ENCODE data around the gene GNG13.
"Not testable (repeated sequence)": the region's sequence is repeated elsewhere in the genome, so short reads cannot be mapped to it uniquely, and the experiment has no call there.

GNG13 gene, protein sequence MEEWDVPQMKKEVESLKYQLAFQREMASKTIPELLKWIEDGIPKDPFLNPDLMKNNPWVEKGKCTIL

DNA sequence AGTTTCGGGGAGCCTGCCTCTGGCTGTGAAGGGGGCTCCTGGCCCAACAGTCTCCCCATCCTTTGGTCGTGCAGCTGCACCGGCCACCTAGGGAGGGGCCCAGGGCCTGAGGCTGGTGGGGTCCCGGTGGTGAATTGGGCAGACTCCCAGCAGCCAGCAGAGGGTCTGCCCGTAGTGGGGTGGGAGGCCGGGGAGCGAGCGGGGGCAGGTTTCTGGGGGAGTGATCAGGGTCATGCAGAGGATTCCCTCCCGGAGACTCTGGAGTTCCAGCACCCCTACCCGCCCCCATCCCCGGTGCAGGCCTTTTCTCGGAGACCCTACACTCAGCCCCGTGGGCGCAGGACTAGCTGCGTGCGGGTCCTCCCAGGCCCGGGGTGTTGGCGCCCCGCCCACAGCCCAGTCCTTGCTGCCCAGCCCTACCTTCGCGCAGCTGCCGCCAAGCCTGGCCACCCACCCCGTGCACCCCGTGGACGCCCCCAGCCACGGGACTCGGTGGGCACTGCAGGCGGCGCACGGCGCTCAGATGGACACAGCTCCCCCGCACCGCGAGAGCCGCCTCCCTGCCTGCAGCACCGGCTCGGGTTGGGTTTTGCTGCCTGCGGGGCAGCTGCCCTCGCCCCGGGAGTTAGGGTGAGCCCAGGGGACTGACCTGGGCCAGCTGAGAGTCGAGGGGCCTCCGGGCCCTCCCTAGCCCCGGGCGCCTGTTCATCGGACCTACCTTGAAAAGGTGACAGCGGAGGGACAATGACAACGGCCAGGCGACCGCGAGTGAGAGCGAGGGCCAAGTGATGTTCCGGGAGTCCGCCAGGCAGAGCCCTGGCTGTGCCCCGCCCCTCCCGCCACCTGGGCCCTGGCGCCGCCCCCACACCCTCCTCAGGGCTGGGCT lies at the start of gene GNG13:
Gene GNG13 (minus strand): TSS at position 787 of the 886 bp plus-strand sequence. CDS start 1,657 bp downstream, outside the sequence.
- no peak for DNase-seq

DNA sequence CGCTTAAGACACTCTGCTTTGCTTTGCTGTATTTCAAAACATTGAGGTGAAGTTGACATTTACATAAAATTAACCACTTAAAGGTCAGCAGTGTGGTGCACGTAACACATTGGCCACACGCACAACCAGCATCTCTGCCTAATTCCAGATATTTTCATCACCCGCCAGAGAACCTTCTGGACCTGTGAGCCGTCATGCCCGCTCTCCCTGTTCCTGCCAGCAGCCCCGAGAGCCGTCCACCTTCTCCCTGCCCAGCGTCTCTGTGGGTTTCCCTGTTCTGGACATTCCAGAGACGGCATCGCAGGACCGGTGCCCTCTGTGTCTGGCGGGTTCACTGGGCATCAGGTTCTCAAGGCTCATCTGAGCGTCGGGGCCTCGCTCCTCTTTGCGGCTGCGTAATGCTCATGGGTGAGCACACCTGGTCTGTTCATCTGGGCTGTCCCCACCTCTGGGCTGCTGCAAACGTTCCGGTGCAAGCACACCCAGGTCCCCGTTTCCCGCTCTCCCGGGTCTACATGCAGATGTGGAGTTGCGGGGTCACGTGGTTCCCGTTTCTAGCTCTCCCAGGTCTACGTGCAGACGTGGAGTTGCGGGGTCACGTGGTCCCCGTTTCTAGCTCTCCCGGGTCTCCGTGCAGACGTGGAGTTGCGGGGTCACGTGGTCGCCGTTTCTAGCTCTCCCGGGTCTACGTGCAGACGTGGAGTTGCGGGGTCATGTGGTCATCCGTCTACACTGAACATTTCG lies 48.1 kb upstream of the GNG13 start:
- no peak for DNase-seq

DNA sequence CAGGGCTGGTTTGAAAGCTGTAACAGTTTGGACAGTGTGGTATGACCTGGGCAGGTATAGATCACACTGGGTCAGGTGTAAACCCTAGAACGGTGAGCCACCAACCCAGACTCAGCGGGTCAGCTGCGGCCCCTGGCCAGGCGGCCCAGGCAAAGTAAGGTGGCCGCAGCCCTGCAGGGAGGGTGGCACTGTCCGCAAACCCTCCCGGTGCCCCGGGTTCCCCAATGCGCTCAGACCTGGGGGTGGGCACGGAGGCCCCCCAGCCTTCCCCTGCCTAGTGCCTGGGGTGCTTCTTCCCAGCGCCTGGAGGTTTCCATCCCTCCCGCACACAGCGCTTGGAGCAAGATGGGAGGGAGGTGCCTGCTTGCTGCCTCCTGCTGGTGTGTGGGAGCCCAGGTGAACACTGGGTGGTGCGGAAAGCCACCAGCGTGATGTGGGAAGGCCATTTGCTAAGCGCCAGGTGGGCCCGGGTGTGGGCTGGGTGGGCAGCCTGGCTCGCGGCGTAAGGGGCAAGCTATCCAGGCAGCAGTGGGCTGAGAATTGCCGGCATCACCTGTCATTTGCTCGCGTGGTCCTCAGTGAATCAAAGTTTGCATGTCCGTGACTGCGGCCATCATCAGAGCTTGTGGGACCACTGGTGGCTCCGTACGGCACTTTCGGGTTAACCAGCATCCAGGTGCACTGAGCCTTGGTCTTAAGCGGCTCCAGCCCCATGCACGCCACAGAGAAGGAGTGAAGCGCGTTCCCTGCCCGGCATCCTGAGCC lies 47.3 kb upstream of the GNG13 start:
- DNase-seq, result no peak

DNA sequence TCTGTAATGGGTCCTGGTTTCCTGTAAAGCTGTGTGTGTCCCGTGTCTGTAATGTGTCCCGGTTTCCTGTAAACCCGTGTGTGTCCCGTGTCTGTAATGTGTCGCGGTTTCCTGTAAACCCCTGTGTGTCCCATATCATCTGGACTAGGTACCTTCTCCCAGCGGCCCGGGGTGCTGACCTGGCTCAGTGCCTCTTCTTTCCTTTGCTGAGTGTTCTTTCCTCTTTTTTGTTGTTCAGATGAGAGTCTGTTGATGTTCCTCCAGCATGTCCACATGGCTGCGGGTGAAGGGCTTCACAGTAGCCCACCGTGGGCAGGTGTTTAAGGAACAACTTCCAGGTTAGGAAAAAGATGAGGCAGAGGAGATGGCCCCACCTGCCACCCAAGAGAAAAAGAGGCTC lies 46.6 kb upstream of the GNG13 start:
- DNase-seq, result no peak

DNA sequence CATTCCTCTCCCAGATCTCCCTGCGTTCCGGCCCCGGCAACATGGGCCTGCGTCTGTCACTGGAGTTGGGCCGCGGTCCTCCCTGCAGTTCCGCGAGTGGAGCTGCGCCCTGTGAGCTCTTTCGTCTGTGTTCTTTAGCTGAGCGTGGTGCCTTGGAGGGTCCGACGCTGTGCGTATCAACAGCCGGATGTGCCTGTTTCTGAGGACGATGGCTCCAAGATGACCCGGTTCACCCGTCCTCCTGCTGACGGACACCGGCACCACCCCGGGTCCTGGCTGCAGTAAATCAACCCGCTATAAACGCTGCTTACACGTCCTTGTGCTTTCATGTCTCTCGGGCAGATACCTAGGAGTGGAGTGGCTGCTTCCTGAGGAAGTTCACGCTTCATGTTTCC lies 44.8 kb upstream of the GNG13 start:
- DNase-seq, result no peak

DNA sequence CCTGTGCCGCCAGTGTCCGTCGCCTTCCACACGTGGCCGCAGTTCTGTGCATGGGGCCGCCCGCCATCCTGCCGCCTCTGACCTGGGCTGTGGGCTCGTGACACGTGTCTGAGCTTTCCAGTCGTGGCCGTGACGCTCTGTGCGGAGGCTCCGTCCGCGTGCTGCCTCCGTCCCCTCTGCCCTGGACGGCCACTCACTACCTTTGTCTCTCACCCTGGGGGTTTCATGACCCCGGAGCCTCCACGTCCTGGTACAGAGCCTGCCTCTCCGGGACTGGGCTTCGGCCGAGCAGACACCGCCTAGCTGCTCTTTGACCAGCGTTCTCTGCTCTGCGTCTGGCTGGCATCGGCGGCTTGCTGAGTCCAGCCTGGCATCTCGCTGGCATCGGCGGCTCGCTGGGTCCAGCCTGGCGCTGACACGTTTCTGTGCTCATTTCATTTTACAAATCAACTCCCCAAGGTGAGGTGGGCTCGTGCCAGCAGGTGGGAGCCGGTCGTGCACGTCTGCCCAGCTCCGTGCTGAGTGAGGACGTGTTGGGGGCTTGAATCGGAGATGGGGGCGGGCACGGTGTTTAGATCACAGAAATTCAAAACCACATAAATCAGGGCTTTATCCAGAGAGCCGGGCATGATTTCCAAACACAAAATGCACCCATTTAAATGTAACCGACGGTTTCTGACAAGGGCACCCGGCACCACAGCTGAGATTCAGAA lies 44.3 kb upstream of the GNG13 start:
- DNase-seq, result no peak

DNA sequence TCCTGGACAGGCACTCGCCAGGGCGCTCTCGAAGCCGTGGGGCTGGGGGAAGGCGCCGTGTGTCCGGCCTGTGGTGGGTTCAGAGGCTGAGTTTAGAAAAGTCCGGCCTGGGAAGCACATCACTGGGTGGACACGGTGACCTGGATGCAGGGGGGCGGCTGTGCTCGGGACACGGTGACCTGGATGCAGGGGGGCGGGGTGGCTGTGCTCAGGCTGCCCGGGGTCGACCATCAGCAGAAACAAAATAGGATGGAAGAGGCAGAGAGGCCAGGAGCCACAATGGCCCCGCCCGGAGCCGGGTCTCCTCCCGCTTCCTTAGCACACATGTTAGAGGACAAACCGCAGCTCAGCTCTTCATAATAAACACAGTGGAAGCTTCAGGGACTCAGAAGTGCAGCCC lies 43.2 kb upstream of the GNG13 start:
- DNase-seq, result no peak

DNA sequence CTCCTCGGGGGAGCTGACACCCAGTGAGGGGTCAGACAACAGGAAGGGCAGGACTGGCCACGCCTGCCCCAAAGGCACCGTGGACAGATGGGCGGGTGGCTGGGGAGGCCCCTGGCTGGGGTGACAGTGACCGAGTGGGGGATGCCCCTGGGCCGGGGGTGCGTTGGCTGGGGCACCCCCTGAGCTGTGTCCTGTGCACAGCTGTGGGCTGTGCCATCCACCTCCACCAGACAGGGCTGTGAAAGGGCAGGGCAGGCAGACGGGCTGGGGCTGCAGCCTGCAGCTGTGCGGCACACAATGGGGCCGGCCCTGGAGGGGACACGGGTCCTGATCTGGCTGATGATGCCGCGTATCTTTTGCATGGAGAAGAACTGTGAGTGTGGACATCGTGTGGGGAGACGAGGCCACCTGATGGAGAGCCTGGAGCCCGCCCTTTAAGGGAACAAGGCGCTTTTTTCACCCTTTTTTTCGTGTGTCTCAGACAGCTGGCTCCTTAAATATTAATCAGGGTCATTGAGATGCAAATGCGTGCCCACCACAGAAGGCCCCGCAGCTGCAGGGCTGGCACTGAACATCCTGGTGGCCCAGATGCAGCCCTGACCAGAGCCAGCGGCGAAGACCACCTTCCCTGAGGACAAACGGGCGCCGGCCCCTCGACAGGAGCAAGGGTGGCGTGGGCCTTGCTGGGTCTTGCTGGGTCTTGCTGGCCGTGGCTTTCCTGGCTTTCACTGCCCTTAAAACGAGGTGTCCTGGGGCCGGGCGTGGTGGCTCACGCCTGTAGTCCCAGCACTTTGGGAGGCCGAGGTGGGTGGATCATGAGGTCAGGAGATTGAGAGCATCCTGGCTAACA lies 42.4 kb upstream of the GNG13 start:
- no peak for DNase-seq

DNA sequence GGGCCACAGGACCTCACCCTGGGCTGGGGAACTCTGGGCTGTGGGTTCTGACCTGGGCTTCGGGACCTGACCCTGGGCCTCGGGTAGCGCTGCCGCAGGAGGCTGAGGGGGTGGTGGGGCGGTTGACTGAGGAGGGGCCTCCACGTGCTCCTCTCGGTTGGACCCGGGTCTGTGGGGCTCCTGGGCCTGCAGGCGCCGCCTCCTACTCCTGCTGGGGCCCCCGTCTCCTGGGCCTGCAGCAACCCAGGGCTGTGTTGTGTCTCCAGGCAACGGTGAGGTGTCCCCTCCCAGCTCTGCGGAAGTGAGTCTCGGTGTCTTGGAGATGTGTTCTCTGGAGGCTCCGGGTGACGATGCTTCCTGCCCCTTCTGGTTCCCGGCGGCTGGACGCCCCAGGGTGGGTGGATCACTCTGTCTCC lies 41.5 kb upstream of the GNG13 start:
- no peak for DNase-seq

DNA sequence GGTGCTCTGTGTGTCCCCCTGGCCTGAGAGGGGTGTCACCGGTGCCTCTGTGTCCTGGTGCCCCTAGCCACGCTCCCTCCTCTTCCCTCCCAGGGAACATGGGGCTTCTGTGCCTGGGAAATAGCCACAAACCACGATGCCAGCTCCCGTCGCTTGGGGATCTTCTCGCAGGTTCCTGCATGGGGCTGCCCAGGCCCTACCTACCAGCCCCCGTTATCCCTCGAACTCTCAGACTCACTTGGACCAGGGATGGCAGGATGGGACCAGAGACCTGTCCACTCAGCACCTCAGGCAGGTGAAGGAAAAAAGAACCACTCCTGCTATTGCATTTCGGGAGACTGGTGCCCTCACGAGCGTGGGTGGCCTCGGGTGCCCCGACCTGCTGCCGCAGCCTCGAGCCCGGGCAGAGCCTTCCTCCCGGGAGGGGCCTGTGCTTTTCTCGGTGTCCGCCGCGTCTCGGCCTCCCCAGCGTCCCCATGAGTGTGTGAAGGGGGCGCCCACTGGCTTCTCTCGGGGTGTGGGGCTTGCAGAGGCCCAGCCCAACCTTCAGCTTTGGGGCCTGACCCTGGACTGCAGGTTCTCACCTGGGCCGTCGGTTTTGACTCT lies 41.0 kb upstream of the GNG13 start:
- no peak for DNase-seq

DNA sequence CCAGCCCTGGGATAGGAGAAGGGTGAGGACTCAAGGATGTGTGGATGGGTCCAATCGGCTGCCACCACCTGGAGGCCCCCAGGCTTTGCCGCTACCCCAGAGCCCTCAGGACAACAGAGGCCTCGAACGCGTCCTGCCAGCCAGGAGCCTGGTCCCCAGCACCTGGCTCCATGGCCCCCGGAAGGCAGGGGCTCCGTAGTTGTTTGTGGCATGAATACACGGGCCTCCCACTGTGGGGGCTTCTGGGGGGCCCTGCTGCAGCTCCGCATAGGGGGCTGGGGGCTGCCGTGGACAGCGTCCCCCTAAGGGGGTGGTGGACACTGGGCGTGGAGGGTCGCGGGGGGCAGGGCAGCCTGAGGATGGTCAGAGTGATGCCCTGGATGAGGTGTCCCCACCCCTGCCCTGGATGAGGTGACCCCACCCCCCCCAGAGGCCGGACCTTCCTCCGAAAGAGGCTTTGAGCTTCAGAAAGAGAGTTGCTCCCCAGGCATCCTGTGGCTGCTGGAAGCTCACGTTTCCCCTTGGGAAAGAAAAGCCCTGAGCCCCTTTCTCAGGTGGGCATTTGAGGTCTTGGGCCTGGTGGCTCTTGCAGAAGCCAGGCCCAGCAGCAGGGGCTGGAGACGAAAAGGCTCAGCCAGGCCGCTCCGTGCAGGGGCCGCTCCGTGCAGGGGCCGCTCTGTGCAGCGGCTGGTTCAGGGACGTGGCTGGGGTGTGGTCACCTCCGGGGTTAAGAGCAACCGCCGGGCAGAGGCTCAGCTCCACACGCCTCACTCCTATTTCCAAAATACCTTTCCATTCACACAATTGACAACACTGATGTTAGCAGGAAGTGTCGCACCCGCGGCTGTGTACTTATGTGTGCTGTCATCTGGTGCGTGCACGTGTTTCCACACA lies 40.3 kb upstream of the GNG13 start:
- no peak for DNase-seq

DNA sequence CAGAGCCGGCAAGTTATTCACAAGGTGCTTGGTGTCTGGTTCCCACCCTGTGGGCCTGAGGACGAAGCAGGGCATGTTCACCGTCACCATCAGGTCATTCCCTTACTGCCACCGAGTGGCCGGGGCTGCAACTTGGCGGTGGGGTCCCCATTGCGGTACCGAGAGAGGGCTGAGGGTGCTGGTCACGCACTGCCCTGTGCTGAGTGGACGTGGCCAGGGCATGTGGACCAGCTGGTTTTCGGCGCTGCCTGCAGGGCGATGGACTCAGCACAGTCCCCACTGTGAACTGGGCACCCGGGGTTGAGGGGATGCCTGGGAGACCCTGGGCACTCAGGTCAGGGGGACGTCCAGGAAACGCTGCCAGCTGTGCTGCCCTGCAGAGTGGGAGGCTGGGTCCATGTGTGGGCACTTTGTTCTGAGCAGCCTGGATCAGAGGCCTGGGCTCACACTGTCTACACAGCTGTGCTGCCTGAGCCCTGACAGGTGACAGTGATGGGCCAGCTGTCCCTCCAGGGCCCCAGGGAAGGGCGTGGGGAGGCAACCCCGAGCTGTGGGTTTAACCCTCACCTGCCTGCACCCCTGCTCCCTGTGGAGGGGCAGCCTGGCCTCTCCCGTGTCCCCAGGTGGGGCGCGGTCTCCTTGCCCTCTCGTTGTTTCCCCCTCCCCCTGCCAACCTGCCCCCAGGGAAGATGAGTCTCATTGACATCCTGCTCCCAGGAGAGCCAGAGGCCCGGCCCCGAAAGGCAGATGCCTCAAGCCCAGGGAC lies 39.3 kb upstream of the GNG13 start:
- no peak for DNase-seq

DNA sequence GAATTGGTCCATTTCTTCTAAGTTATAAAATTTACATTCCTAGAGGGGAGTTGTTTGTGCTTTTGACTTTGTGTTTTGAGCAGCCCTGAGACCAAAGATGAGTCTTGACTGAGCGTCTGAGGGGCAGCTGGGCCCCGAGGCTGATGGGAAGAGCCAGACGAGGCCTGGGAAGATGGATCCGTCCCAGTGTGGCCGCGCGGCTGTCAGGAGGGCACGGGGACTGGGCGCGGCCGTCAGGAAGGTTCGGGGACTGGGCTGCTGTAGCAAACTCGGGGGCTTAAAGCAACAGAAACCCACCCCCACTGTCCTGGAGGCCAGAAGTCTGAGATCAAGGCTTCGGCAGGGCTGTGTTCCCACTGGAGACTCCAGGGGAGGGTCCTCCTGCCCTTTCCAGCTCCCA lies 38.2 kb upstream of the GNG13 start:
- no peak for DNase-seq

DNA sequence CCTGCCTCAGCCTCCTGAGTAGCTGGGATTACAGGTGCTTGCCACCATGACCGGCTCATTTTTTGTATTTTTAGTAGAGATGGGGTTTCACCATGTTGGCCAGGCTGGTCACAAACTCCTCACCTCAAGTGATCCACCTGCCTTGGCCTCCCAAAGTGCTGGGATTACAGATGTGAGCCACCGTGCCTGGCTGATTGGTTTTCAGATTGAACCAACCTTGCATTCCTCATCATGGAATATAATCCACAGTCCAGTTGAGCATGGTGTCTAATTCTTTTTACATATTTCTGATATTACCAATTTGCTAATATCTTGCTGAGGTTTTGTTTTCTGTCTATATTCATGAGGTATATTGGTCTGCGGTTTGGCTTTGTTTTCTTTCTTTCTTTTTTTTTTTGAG lies 36.3 kb upstream of the GNG13 start:
- not testable (repeated sequence) for DNase-seq

DNA sequence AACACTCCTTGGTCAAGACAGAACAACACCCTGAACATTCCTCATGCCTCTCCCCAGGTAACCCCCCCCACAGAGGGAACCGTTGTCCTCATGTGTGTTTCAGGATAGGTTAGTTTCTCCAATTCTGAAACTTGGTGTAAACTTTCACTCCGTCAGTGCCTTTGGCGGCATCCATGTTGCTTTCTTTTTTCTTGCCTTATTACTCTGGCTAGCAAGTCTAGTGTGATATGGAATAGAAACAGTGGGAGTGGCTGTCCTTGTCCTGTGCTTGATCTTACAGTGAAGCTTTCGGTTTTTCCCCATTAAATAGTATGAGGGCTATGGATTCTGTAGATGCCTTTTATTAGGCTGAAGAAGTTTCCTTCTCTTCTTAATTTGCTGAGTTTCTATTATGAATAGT lies 35.7 kb upstream of the GNG13 start:
- no peak for DNase-seq

DNA sequence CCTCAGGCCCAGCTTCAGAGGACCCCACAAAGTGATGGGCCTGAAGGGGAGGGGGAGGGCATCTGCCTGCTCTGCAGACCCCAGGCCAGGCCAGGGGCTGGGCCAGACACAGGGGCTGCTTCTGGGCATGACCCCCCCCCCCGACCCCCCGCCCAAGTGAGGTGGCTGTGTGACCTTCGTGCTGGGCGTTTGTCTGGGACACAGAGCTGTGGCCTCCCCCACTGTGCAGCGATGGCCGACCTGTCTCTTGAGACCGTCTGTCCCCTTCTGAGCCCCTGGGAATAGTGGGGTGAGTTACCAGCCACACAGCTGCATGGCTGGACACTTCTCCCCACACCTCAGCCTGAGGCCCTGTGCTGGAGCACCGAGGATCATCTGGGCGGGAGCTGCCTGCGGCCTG lies 34.8 kb upstream of the GNG13 start:
- no peak for DNase-seq

DNA sequence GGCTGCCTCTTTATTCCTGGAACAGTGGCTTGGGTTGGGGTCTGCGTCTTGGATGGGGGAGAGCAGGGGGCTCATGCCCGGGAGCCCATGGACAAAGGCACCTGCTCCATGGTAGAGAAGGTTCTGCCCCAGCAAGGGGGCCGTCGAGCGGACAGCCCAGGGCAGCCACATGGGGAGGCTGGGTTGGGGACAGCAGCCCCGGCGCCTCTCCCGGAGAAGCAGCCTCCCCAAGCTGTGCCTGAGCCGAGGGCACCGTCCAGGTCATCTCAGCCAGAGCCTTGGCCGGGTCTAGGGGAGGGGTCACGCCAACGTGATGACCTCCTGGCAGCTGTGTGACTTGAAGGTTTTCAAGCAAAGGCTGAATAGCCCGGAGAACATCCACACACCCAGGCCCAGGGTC lies 32.9 kb upstream of the GNG13 start:
- DNase-seq, result no peak

DNA sequence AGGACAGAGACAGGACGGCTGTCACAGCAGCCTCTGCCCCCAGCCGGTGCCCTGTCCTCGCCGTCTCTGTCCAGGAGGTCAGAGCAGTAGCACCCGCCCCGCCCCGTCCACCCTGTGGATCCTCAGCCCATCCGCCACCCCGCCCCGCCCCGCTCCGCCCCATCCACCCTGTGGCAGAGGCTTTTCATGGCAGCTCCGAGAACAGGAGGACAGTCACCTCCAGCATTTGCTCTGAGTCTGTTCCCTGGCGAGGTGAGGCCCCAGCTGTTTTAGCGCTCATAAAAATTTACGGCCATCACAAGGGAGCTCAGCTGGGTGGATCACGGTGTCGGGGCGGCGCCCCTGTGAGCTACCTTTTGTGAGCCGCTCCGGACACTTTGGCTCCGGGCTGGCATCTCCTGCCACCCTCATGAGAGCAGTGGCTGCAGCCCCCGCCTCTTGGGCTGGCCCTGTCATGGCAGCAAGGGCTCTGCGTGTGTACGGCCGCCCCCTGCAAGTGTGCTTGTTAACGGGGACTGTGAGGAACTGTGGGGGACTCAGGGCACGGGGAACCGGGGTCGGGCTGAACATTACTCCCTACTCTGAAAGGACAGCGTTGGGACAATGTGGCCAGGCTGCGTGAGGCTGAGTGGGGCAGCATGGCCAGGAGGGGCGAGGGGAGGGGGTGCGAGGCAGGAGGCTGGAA lies 32.3 kb upstream of the GNG13 start:
- no peak for DNase-seq
